ENCODE results near the gene VEPH1.

VEPH1 gene

GRCh38 chr3:157443905-157444796 is 59.1 kb downstream of the VEPH1 start:
- TF ChIP-seq GATA3 (IDR thresholded peaks at IDR 0.05; ENCODE audit: low read depth, low read length) (no peak), GATA2 (IDR thresholded peaks at IDR 0.05; ENCODE audit: low read depth, low read length) (no peak)

- no peak for TF ChIP-seq GATA3 (IDR thresholded peaks at IDR 0.05; ENCODE audit: low read depth, low read length)
These were observed 60.5 kb downstream of the VEPH1 start for GRCh38 chr3:157442729-157443128.

- TF ChIP-seq GATA3 (IDR thresholded peaks at IDR 0.05; ENCODE audit: low read depth, low read length) (no peak), GATA2 (IDR thresholded peaks at IDR 0.05; ENCODE audit: low read depth, low read length) (no peak)
These were observed 62.1 kb downstream of the VEPH1 start for GRCh38 chr3:157441102-157441624.

- no peak for TF ChIP-seq GATA2 (IDR thresholded peaks at IDR 0.05; ENCODE audit: low read depth, low read length)
- no peak for TF ChIP-seq GATA3 (IDR thresholded peaks at IDR 0.05; ENCODE audit: low read depth, low read length)
These were observed 65.0 kb downstream of the VEPH1 start for GRCh38 chr3:157438194-157438730.

GRCh38 chr3:157436583-157437291 is 66.5 kb downstream of the VEPH1 start, which contains the start of gene PTX3:
TSS of gene PTX3 (plus strand) at chr3:157436850. CDS start at chr3:157436934, 84 bp downstream.
- TF ChIP-seq GATA3 (IDR thresholded peaks at IDR 0.05; ENCODE audit: low read depth, low read length) (no peak), GATA2 (IDR thresholded peaks at IDR 0.05; ENCODE audit: low read depth, low read length) (no peak)

- TF ChIP-seq GATA2 (IDR thresholded peaks at IDR 0.05; ENCODE audit: low read depth, low read length): no peak
- no peak for TF ChIP-seq GATA3 (IDR thresholded peaks at IDR 0.05; ENCODE audit: low read depth, low read length)
These were observed 73.5 kb downstream of the VEPH1 start for GRCh38 chr3:157429708-157430107.

GRCh38 chr3:157428853-157429252 is 74.4 kb downstream of the VEPH1 start:
- TF ChIP-seq GATA2 (IDR thresholded peaks at IDR 0.05; ENCODE audit: low read depth, low read length): no peak
- no peak for TF ChIP-seq GATA3 (IDR thresholded peaks at IDR 0.05; ENCODE audit: low read depth, low read length)

GRCh38 chr3:157427901-157428300 is 75.3 kb downstream of the VEPH1 start:
- TF ChIP-seq GATA3 (IDR thresholded peaks at IDR 0.05; ENCODE audit: low read depth, low read length) (no peak), GATA2 (IDR thresholded peaks at IDR 0.05; ENCODE audit: low read depth, low read length) (no peak)

- no peak for TF ChIP-seq GATA2 (IDR thresholded peaks at IDR 0.05; ENCODE audit: low read depth, low read length)
- no peak for TF ChIP-seq GATA3 (IDR thresholded peaks at IDR 0.05; ENCODE audit: low read depth, low read length)
These were observed 79.9 kb downstream of the VEPH1 start for GRCh38 chr3:157423337-157423736.

- no peak for TF ChIP-seq GATA3 (IDR thresholded peaks at IDR 0.05; ENCODE audit: low read depth, low read length)
- no peak for TF ChIP-seq GATA2 (IDR thresholded peaks at IDR 0.05; ENCODE audit: low read depth, low read length)
These were observed 82.5 kb downstream of the VEPH1 start for GRCh38 chr3:157420606-157421130.

- TF ChIP-seq GATA3 (IDR thresholded peaks at IDR 0.05; ENCODE audit: low read depth, low read length): no peak
- TF ChIP-seq GATA2 (IDR thresholded peaks at IDR 0.05; ENCODE audit: low read depth, low read length): no peak
These were observed 85.1 kb downstream of the VEPH1 start for GRCh38 chr3:157418104-157418503.

GRCh38 chr3:157417247-157417646 is 86.0 kb downstream of the VEPH1 start:
- TF ChIP-seq GATA2 (IDR thresholded peaks at IDR 0.05; ENCODE audit: low read depth, low read length) (no peak), GATA3 (IDR thresholded peaks at IDR 0.05; ENCODE audit: low read depth, low read length) (no peak)

GRCh38 chr3:157416347-157417087 is 86.7 kb downstream of the VEPH1 start:
- TF ChIP-seq GATA2 (IDR thresholded peaks at IDR 0.05; ENCODE audit: low read depth, low read length): no peak
- TF ChIP-seq GATA3 (IDR thresholded peaks at IDR 0.05; ENCODE audit: low read depth, low read length): no peak
